K562 (cell line): ENCODE results near the gene PIEZO2. TPM values are rescaled to one million over a fixed set of nuclear protein-coding genes. Genes with fewer than 3 reads are reported as not detected.
"Not testable (repeated sequence)": the region's sequence is repeated elsewhere in the genome, so short reads cannot be mapped to it uniquely, and the experiment has no call there.

Source experiments
- ATAC-seq: fragments of 200-7000 bp; cut with Tn5 transposase; 3 replicates; pipeline ENCODE4 v1.9.1; 2020; ENCODE audit warnings: moderate library complexity
- BruUV-seq: library from RNA; stranded (reverse); fragments of 400-500 nt; replicated peaks from 2 replicates; lab custom pipeline; 2021; lab: Mats Ljungman, UMichigan
- CTCF ChIA-PET: fragments of 300-600 bp; formaldehyde crosslinking; extraction: SDS; loops from one replicate; lab custom pipeline; 2021; ENCODE audit warnings: low intra/inter-chr PET ratio; lab: Yijun Ruan, JAX
- POLR2A ChIA-PET: fragments of 300-600, 350-650 bp; sonication (Branson Sonifier 250); formaldehyde crosslinking; extraction: SDS; loops from one replicate; lab custom pipeline; 2021; ENCODE audit warnings: antibody characterized with exemption, inconsistent platforms; lab: Yijun Ruan, JAX
- DNase-seq, 4 experiments: peaks; one replicate each; pipeline versions ENCODE4 v3.0.0 to v3.0.0-alpha.2; 2011 to 2018; ENCODE audit warnings: low spot score in 3 of 4, mixed read lengths in 3 of 4; ENCODE audit errors: extremely low read depth in 1 of 4
- FAIRE-seq: peaks from 2 replicates; lab custom pipeline; 2011; peaks lifted over from hg19 to GRCh38; lab: Jason Lieb, UNC
- H2AFZ ChIP-seq: 2 replicates; pipeline ENCODE4 v1.6.0; 2011; ENCODE audit warnings: low read depth, low read length, control low read depth, inconsistent platforms
- H3K27ac ChIP-seq: fragments of 200-600 bp; 3 replicates; pipeline ENCODE4 v1.8.0; 2011; ENCODE audit warnings: low read depth, mild to moderate bottlenecking, control low read depth, inconsistent platforms, low read length, moderate library complexity, mixed read lengths; ENCODE audit errors: extremely low read depth
- H3K27me3 ChIP-seq, 2 experiments: fragments of 300-600 bp in 1 of 2; 2 replicates in 1 of 2; 3 replicates in 1 of 2; pipeline versions ENCODE4 v1.6.0 to v1.8.0; 2011; ENCODE audit warnings: inconsistent platforms in 2 of 2, low read length in 2 of 2, mild to moderate bottlenecking in 1 of 2, mixed read lengths in 1 of 2, moderate library complexity in 1 of 2; ENCODE audit not compliant: control insufficient read depth in 2 of 2, insufficient read depth in 2 of 2
- H3K36me3 ChIP-seq: fragments of 300-600 bp; 3 replicates; pipeline ENCODE4 v1.8.0; 2011; ENCODE audit warnings: mild to moderate bottlenecking, low read length, inconsistent platforms; ENCODE audit not compliant: control insufficient read depth, insufficient read depth
- H3K4me1 ChIP-seq, 2 experiments: fragments of 200-600 bp in 1 of 2; replicated peaks in 1 of 2; 2 replicates in 1 of 2; 3 replicates in 1 of 2; pipeline versions ENCODE4 v1.5.1 to v1.8.0; 2011; ENCODE audit warnings: inconsistent platforms in 2 of 2, low read length in 2 of 2, mild to moderate bottlenecking in 1 of 2, mixed read lengths in 1 of 2, moderate library complexity in 1 of 2; ENCODE audit not compliant: control insufficient read depth in 2 of 2, insufficient read depth in 2 of 2
- H3K4me2 ChIP-seq: 2 replicates; pipeline ENCODE4 v1.6.1; 2011; ENCODE audit warnings: low read length, control low read depth, inconsistent platforms, mixed read lengths; ENCODE audit not compliant: insufficient read depth
- H3K4me3 ChIP-seq: fragments of 200-600 bp; sonication (generic), shearing (Covaris generic); 2 replicates; pipeline ENCODE4 v1.5.1; 2016; ENCODE audit warnings: control low read depth, inconsistent platforms
- H3K79me2 ChIP-seq: fragments of 200-600 bp; 3 replicates; pipeline ENCODE4 v1.8.0; 2011; ENCODE audit warnings: low read length, inconsistent platforms; ENCODE audit not compliant: control insufficient read depth, insufficient read depth
- H3K9ac ChIP-seq, 2 experiments: 2 replicates each; pipeline versions ENCODE4 v1.6.0 to v1.6.1; 2011; ENCODE audit warnings: low read depth in 2 of 2, low read length in 2 of 2, control low read depth in 1 of 2, inconsistent platforms in 1 of 2, mild to moderate bottlenecking in 1 of 2, mixed read lengths in 1 of 2; ENCODE audit not compliant: insufficient read depth in 1 of 2
- H3K9me1 ChIP-seq: one replicate; pipeline ENCODE4 v1.6.0; 2011; ENCODE audit warnings: inconsistent platforms, mild to moderate bottlenecking, low read length, moderate library complexity; ENCODE audit not compliant: control insufficient read depth, insufficient read depth
- H3K9me3 ChIP-seq: replicated peaks from 2 replicates; pipeline ENCODE4 v1.5.1; 2011; ENCODE audit warnings: low read depth, low read length, inconsistent platforms; ENCODE audit not compliant: control insufficient read depth, insufficient read depth
- H4K20me1 ChIP-seq: replicated peaks from 2 replicates; pipeline ENCODE4 v1.6.1; 2011; ENCODE audit warnings: low read length, inconsistent platforms, mixed read lengths; ENCODE audit not compliant: control insufficient read depth, insufficient read depth
- CBFA2T3 ChIP-seq: fragments of 450-650 bp; IDR thresholded peaks from 2 replicates; pipeline ENCODE4 v1.6.1; 2017
- CHD1 ChIP-seq: fragments of 200-600 bp; sonication (generic); IDR thresholded peaks from one replicate; pipeline ENCODE4 v1.6.1; 2012; ENCODE audit warnings: mild to moderate bottlenecking, moderate library complexity, low read length, inconsistent platforms
- CTBP1 ChIP-seq: fragments of 450-650 bp; IDR thresholded peaks from 2 replicates; pipeline ENCODE4 v1.6.1; 2016; ENCODE audit warnings: borderline replicate concordance
- MCM2 ChIP-seq: fragments of 450-650 bp; IDR thresholded peaks from 2 replicates; pipeline ENCODE4 v1.6.1; 2017; ENCODE audit warnings: low read depth, mild to moderate bottlenecking
- ZKSCAN3 ChIP-seq: fragments of 250-450 bp; sonication (Bioruptor Pico); IDR thresholded peaks from 2 replicates; pipeline ENCODE4 v1.4.0; 2020
- ZNF282 ChIP-seq: sonication (generic); formaldehyde crosslinking; IDR thresholded peaks from 2 replicates; pipeline ENCODE4 v1.8.1; 2023; ENCODE audit warnings: missing genetic modification reagents
- WGBS: fragments of 100-300 bp; shearing (Covaris generic); methylation state at CpG from one replicate; pipeline ENCODE4 v1.1.6; 2016; ENCODE audit warnings: low coverage, mixed read lengths; ENCODE audit not compliant: insufficient coverage; ENCODE audit errors: missing lambda C conversion rate; 5-methylcytosine and 5-hydroxymethylcytosine counted together
- in situ Hi-C: fragments of 300-500 bp; cut with MboI; formaldehyde crosslinking; loops from 4 replicates; pipeline ENCODE4 v1.15.0; 2018; ENCODE audit warnings: inconsistent platforms, mixed read lengths
- intact Hi-C: fragments of 100-400 bp; cut with micrococcal nuclease; formaldehyde crosslinking; loops from 2 replicates; pipeline ENCODE4 v1.14.2; 2022
- polyA plus RNA-seq, 8 experiments: library from polyadenylated mRNA; depleted of rRNA in 4 of 8; stranded (reverse) in 5 of 8; unstranded in 3 of 8; fragments of >200 nt; fragmentation: Nextera tagmentation in 2 of 8; fragmentation: Illumina TruSeq in 1 of 8; extraction: Ambion mirVana in 2 of 8; extraction: Trizol in 1 of 8; gene quantifications; 2 replicates each; pipeline versions ENCODE4 v1.2.1 to v1.2.3, GENCODE V29; 2011 to 2014; ENCODE audit warnings: inconsistent platforms in 1 of 8, missing spikeins in 1 of 8
- total RNA-seq, 7 experiments: library from RNA; depleted of rRNA in 6 of 7; stranded (reverse); fragments of >200 nt in 6 of 7; fragmentation: Illumina TruSeq in 2 of 7; extraction: Trizol in 2 of 7; gene quantifications; 2 replicates each; pipeline versions ENCODE4 v1.2.1 to v1.2.3, GENCODE V29; 2011 to 2021; ENCODE audit warnings: low replicate concordance in 1 of 7

Gene PIEZO2
- total and polyA plus RNA-seq, 9 of the 15 experiments (the other 6 are each of a cell fraction or from before 2014, with no cell fraction given), result 0.54 to 4.1 (median 2.0) TPM

DNA sequence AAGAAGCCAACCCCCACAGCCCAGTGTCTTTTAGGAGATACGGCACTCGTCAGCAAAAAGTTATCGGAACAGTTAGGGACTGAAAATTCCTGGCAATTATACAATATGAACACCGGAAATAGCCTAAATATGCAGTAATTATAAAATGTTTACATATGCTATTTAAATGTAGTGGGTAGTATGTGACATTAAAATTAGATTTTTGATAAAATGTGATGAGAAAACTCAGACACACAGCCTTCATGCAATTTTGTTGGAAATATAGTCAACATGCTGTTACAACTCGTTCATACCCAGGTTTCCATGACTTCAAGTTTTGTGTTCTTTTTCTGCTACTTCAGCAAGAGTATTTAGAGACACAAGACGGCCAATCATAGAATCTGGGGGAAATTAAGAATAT, 229.1 kb downstream of the PIEZO2 start:
- H3K36me3 ChIP-seq, H3K79me2 ChIP-seq: not testable (repeated sequence)

DNA sequence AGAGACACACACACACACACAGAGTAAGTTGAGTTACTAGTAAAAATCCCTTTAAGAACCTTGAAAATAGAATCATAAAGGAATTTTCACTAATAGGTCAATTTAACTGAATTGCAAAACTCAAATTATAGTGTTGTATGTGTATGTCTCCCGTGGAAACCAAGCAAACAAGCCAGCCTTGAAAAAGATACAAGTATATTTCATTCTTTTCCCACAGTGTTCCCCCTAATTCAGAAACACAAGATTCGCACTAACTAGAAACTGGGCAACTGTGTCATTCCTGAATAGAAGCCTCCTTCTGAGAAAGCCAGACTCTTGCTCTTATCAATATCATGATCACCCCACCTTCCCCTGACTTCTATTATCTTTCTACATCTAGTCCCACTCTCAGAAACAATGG, 229.5 kb downstream of the PIEZO2 start:
- intact Hi-C loops (no loop called here), in situ Hi-C loops (no loop called here)
- no peaks in the 10 kb centered on the region for H3K36me3 ChIP-seq
- DNase-seq (no peak), FAIRE-seq (no peak), ATAC-seq (no peak)
- H3K4me1 ChIP-seq, result no peaks in the 10 kb centered on the region; a peak in 1 of 5 replicates
- H4K20me1 ChIP-seq, result no peaks in the 10 kb centered on the region
- no TSS peak for BruUV-seq
- ChIA-PET POLR2A (no interaction called here), CTCF (no interaction called here)
- H3K4me3 ChIP-seq, result no peak overlapping the region
- no peak overlapping the region for H3K4me2 ChIP-seq
- TF ChIP-seq CTBP1 (no peak), CHD1 (no peak), ZKSCAN3 (no peak), CBFA2T3 (no peak), MCM2 (no peak), ZNF282 (CRISPR knock-in tag) (no peak)
- H3K9ac ChIP-seq, result no peak overlapping the region
- H3K27me3 ChIP-seq, result no peaks in the 10 kb centered on the region; a peak in 1 of 5 replicates
- no peaks in the 10 kb centered on the region for H3K79me2 ChIP-seq
- no peaks in the 10 kb centered on the region for H3K9me1 ChIP-seq
- H2AFZ ChIP-seq, result no peak overlapping the region
- H3K27ac ChIP-seq, result no peak overlapping the region
- 4% methylated on average over 2 of the region's 2 CpGs for WGBS
- H3K9me3 ChIP-seq, result no peaks in the 10 kb centered on the region

More for the DNA sequence above, 229.1 kb downstream of the PIEZO2 start:
- H3K4me1 ChIP-seq, H3K27me3 ChIP-seq, H3K27ac ChIP-seq, POLR2A ChIA-PET, H3K9me3 ChIP-seq, H3K4me3 ChIP-seq, H3K9me1 ChIP-seq, CTCF ChIA-PET, in situ Hi-C loops, H4K20me1 ChIP-seq, BruUV-seq, ATAC-seq, FAIRE-seq, H3K4me2 ChIP-seq, H3K9ac ChIP-seq, H2AFZ ChIP-seq, intact Hi-C loops, DNase-seq: not testable (repeated sequence)
- 9% methylated on average over 6 of the region's 6 CpGs for WGBS
